GM23248 (cell line): ENCODE results near the gene USE1. TPM values are rescaled to one million over a fixed set of nuclear protein-coding genes. Genes with fewer than 3 reads are reported as not detected.

Experiments
- DNase-seq: peaks from one replicate; pipeline ENCODE4 v3.0.0-alpha.2; 2015
- H2AFZ ChIP-seq: fragments of 200-600 bp; sonication (generic); 2 replicates; pipeline ENCODE4 v1.6.1; 2016; ENCODE audit warnings: antibody characterized with exemption
- H3F3A ChIP-seq: fragments of 200-600 bp; sonication (generic); 2 replicates; pipeline ENCODE4 v1.6.1; 2016; ENCODE audit warnings: mild to moderate bottlenecking, antibody characterized with exemption, mixed run types; ENCODE audit not compliant: insufficient read depth
- H3K27ac ChIP-seq: fragments of 200-600 bp; sonication (generic); 2 replicates; pipeline ENCODE4 v1.5.1; 2016; ENCODE audit warnings: mild to moderate bottlenecking
- H3K27me3 ChIP-seq: fragments of 200-600 bp; sonication (generic); replicated peaks from 2 replicates; pipeline ENCODE4 v1.6.1; 2016; ENCODE audit warnings: mild to moderate bottlenecking; ENCODE audit not compliant: insufficient read depth
- H3K36me3 ChIP-seq: fragments of 200-600 bp; sonication (generic); 2 replicates; pipeline ENCODE4 v1.6.1; 2016; ENCODE audit warnings: low read depth, mild to moderate bottlenecking
- H3K4me1 ChIP-seq: fragments of 200-600 bp; sonication (generic); 2 replicates; pipeline ENCODE4 v1.6.1; 2016; ENCODE audit warnings: mild to moderate bottlenecking; ENCODE audit not compliant: insufficient read depth
- H3K4me2 ChIP-seq: fragments of 200-600 bp; sonication (generic); one replicate; pipeline ENCODE4 v1.6.1; 2016; ENCODE audit warnings: mild to moderate bottlenecking; ENCODE audit not compliant: unreplicated experiment
- H3K4me3 ChIP-seq: fragments of 200-600 bp; sonication (generic); 2 replicates; pipeline ENCODE4 v1.5.1; 2016; ENCODE audit warnings: mild to moderate bottlenecking
- H3K79me2 ChIP-seq: fragments of 200-600 bp; sonication (generic); 2 replicates; pipeline ENCODE4 v1.6.1; 2016; ENCODE audit warnings: mild to moderate bottlenecking; ENCODE audit not compliant: insufficient read depth
- H3K9ac ChIP-seq: fragments of 200-600 bp; sonication (generic); 2 replicates; pipeline ENCODE4 v1.6.1; 2016; ENCODE audit warnings: mild to moderate bottlenecking
- H3K9me2 ChIP-seq: fragments of 200-600 bp; sonication (generic); 2 replicates; pipeline ENCODE4 v1.6.1; 2016; ENCODE audit warnings: mixed run types, mild to moderate bottlenecking, moderate library complexity; ENCODE audit not compliant: insufficient read depth
- H3K9me3 ChIP-seq: fragments of 200-600 bp; sonication (generic); one replicate; pipeline ENCODE4 v1.6.1; 2017; ENCODE audit warnings: low read depth
- H4K20me1 ChIP-seq: fragments of 200-600 bp; sonication (generic); 2 replicates; pipeline ENCODE4 v1.6.0; 2016; ENCODE audit not compliant: insufficient read depth
- EZH2 ChIP-seq: fragments of 200-600 bp; sonication (generic); IDR thresholded peaks from 2 replicates; pipeline ENCODE4 v1.6.1; 2018; ENCODE audit warnings: antibody characterized with exemption, mild to moderate bottlenecking; ENCODE audit not compliant: insufficient read depth, poor library complexity, severe bottlenecking
- EZH2phosphoT487 ChIP-seq: fragments of 200-600 bp; sonication (generic); IDR thresholded peaks from 2 replicates; pipeline ENCODE4 v1.6.1; 2018; ENCODE audit warnings: antibody characterized with exemption, moderate library complexity, mild to moderate bottlenecking, low read depth; ENCODE audit not compliant: insufficient read depth
- WGBS, 2 experiments: methylation state at CpG; one replicate each; pipeline ENCODE4 v1.1.6; 2015 to 2017; ENCODE audit warnings: low lambda C conversion rate in 2 of 2, low coverage in 1 of 2; ENCODE audit errors: missing lambda C conversion rate in 2 of 2; 5-methylcytosine and 5-hydroxymethylcytosine counted together
- in situ Hi-C: fragments of 300-500 bp; cut with MboI; formaldehyde crosslinking; loops from 2 replicates; pipeline ENCODE4 v1.15.0; 2020
- polyA plus RNA-seq: library from polyadenylated mRNA; unstranded; fragments of >200 nt; fragmentation: Nextera tagmentation; extraction: Ambion mirVana; gene quantifications from 2 replicates; pipeline ENCODE4 v1.2.1, GENCODE V29; 2016
- total RNA-seq: library from RNA; depleted of rRNA; stranded (reverse); fragments of >200 nt; shearing (Covaris generic); gene quantifications from 2 replicates; pipeline ENCODE4 v1.2.3, GENCODE V29; 2014

Gene USE1
- total and polyA plus RNA-seq, 2 experiments from 2014 or later = 13.2 to 29.6 TPM

GRCh38 chr19:17172624-17173345 lies 42.4 kb upstream of the USE1 start:
- WGBS, 2 experiments = 94 to 96% methylated on average over 33 of the region's 33 CpGs
- no peak for TF ChIP-seq EZH2phosphoT487
- no peak for TF ChIP-seq EZH2
- H3K9ac ChIP-seq = no peak overlapping the region
- H3K4me3 ChIP-seq = no peak overlapping the region
- H3K27ac ChIP-seq = peak overlapping the region; percentile 52
- H3K79me2 ChIP-seq = no peaks in the 10 kb centered on the region
- H3K27me3 ChIP-seq = no peaks in the 10 kb centered on the region
- no peaks in the 10 kb centered on the region for H3K9me2 ChIP-seq
- H3F3A ChIP-seq = no peaks in the 10 kb centered on the region
- in situ Hi-C loops = no loop called here
- H3K4me2 ChIP-seq = no peak overlapping the region
- H4K20me1 ChIP-seq = no peaks in the 10 kb centered on the region
- no peak for DNase-seq
- peaks cover 8% of the 10 kb centered on the region; the same call in 1 of the 2 replicates for H3K4me1 ChIP-seq
- no peaks in the 10 kb centered on the region for H3K9me3 ChIP-seq
- peaks cover 37% of the 10 kb centered on the region; the same call in 1 of the 2 replicates for H3K36me3 ChIP-seq
- H2AFZ ChIP-seq = no peak overlapping the region

GRCh38 chr19:17178291-17178690 lies 36.9 kb upstream of the USE1 start:
- Histone ChIP-seq H3K9me2 (no peaks in the 10 kb centered on the region), H3K36me3 (peaks cover 10% of the 10 kb centered on the region; the same call in 1 of the 2 replicates), H3K27ac (no peak overlapping the region), H3K4me3 (no peak overlapping the region), H3K27me3 (no peaks in the 10 kb centered on the region), H2AFZ (no peak overlapping the region), H3F3A (no peaks in the 10 kb centered on the region), H3K4me2 (no peak overlapping the region), H4K20me1 (no peaks in the 10 kb centered on the region), H3K79me2 (no peaks in the 10 kb centered on the region), H3K9me3 (no peaks in the 10 kb centered on the region), H3K4me1 (peaks cover 5% of the 10 kb centered on the region; the same call in 1 of the 2 replicates), H3K9ac (no peak overlapping the region)
- TF ChIP-seq EZH2phosphoT487 (no peak), EZH2 (no peak)
- no peak for DNase-seq
- 95 to 98% methylated on average over 10 of the region's 10 CpGs for WGBS, 2 experiments
- in situ Hi-C loops = no loop called here

- Histone ChIP-seq H3K27ac (no peak overlapping the region), H2AFZ (no peak overlapping the region), H3F3A (no peaks in the 10 kb centered on the region), H3K4me2 (no peak overlapping the region), H3K79me2 (no peaks in the 10 kb centered on the region), H3K4me1 (no peaks in the 10 kb centered on the region), H3K27me3 (no peaks in the 10 kb centered on the region), H3K9me3 (no peaks in the 10 kb centered on the region), H4K20me1 (no peaks in the 10 kb centered on the region), H3K36me3 (peaks cover 7% of the 10 kb centered on the region; the same call in 1 of the 2 replicates), H3K9me2 (no peaks in the 10 kb centered on the region), H3K9ac (no peak overlapping the region), H3K4me3 (no peak overlapping the region)
- in situ Hi-C loops = no loop called here
- DNase-seq = no peak
- TF ChIP-seq EZH2 (no peak), EZH2phosphoT487 (no peak)
- 90% methylated on average over 22 of the region's 22 CpGs for WGBS, 2 experiments
These were observed 34.0 kb upstream of the USE1 start for GRCh38 chr19:17180997-17181702.

DNA sequence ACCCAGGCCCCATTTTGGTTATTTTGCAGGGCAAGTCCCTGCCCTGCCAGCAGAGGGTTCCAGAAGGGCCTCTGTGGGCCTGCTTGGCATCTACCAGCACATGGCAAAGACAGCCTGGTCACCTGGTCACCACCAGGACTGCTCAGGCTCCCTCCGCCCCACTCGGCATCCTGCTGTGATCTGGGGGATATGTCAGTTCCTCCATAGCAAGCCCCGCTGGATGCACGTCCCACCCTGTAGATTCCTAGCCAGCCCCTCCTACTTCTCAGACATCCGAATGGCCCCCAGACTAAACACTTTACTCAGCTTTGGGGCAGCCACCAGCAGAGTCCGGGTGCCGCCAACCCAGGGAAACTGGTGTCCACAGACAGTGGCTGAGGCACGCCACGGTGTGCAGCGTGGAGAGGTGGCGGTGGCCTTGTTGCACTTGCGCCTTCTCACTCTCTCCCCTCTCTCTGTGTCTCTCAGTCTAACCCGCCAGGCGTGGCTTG lies 31.8 kb upstream of the USE1 start:
- no peaks in the 10 kb centered on the region for H3K27me3 ChIP-seq
- DNase-seq = no peak
- in situ Hi-C loops = no loop called here
- no peak overlapping the region for H3K9ac ChIP-seq
- no peak overlapping the region for H3K4me3 ChIP-seq
- no peaks in the 10 kb centered on the region for H4K20me1 ChIP-seq
- no peak overlapping the region for H3K27ac ChIP-seq
- 89 to 90% methylated on average over 14 of the region's 14 CpGs for WGBS, 2 experiments
- no peak overlapping the region for H3K4me2 ChIP-seq
- H3K36me3 ChIP-seq = peaks cover 5% of the 10 kb centered on the region; the same call in 1 of the 2 replicates
- no peaks in the 10 kb centered on the region for H3K79me2 ChIP-seq
- no peak overlapping the region for H2AFZ ChIP-seq
- no peak for TF ChIP-seq EZH2
- no peaks in the 10 kb centered on the region for H3K9me2 ChIP-seq
- H3K4me1 ChIP-seq = no peaks in the 10 kb centered on the region
- H3K9me3 ChIP-seq = no peaks in the 10 kb centered on the region
- H3F3A ChIP-seq = no peaks in the 10 kb centered on the region
